ENCODE data around the gene GAB3. TPM values are rescaled to one million over a fixed set of nuclear protein-coding genes. Genes with fewer than 3 reads are reported as not detected.

Gene GAB3
- total RNA-seq, 1 experiment from 2014 or later, result 0.72 TPM

DNA sequence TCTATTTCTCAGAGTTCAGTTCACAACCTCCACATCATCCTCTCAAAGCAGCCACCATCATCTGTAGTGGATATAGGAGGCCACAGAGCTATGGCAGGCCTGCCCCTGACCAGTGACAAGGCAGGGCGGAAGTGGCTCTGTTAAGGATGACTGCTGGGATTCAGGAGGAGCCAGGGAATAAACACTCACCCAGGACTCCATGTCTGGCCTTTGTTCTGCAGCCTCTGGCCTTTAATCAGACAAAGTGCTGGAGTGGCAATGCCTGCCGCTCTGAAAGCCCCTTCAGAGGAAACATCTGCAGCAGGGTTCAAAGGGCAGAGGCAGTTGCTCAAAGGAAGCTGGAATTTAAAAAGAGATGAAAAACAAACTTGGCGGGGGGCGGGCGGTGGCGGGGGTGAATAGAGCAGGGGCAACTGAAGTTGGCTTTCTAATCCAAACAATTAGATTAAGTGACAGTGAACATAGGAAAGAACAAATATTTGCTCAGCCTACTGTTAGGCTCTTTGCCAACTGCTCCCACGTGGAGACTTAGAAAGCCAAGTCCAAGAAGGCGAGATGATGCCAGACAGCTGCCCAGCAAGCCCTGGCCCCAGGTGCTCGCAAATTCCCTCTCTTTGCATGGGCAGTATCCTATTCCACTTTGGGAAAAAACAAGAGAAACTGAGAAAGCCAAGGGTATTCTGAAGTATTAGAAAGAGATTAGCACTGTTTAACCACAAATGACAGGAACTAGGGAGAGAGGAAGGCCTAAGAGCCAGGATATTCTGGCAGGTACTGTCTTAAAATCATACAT lies 48.9 kb upstream of the GAB3 start:
- ATAC-seq, result peak; percentile 80
- Mint-ChIP-seq H3K9me3 (no peaks in the 10 kb centered on the region), H3K27ac (peak overlapping the region; percentile 85), H3K36me3 (0 out of 2 replicates have a peak, but pooled peaks cover 2% of the 10 kb centered on the region), H3K4me3 (peak overlapping the region; percentile 18; the same call in 1 of the 2 replicates), H3K4me1 (peaks cover 41% of the 10 kb centered on the region), H3K27me3 (ENCODE audit: low read depth) (peaks cover 69% of the 10 kb centered on the region)
- ChIA-PET POLR2A (no interaction called here), CTCF (no interaction called here)
- DNase-seq (ENCODE audit: low spot score), result no peak
- TF ChIP-seq ZNF512 (CRISPR knock-in tag; IDR thresholded peaks at IDR 0.05; ENCODE audit: borderline replicate concordance) (no peak), NFE2L1 (CRISPR knock-in tag; IDR thresholded peaks at IDR 0.05) (no peak), TP53 (CRISPR knock-in tag; IDR thresholded peaks at IDR 0.05) (no peak), ZNF671 (CRISPR knock-in tag; IDR thresholded peaks at IDR 0.05) (no peak), NR3C1 (CRISPR knock-in tag; conservative IDR thresholded peaks at IDR 0.05; ENCODE audit: low read depth) (no peak), ZNF423 (CRISPR knock-in tag; IDR thresholded peaks at IDR 0.05) (no peak), NFATC4 (CRISPR knock-in tag; IDR thresholded peaks at IDR 0.05) (no peak), ZNF232 (CRISPR knock-in tag; IDR thresholded peaks at IDR 0.05) (no peak), ATF2 (CRISPR knock-in tag; IDR thresholded peaks at IDR 0.05; ENCODE audit: borderline replicate concordance, low read depth) (no peak), GTF2I (CRISPR knock-in tag; conservative IDR thresholded peaks at IDR 0.05) (no peak), ZNF317 (CRISPR knock-in tag; IDR thresholded peaks at IDR 0.05; ENCODE audit: borderline replicate concordance, low read depth) (no peak)
- TF ChIP-seq, protein P1, sequence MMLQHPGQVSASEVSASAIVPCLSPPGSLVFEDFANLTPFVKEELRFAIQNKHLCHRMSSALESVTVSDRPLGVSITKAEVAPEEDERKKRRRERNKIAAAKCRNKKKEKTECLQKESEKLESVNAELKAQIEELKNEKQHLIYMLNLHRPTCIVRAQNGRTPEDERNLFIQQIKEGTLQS (CRISPR knock-in tag; conservative IDR thresholded peaks at IDR 0.05), result no peak
- TF ChIP-seq, protein P2, sequence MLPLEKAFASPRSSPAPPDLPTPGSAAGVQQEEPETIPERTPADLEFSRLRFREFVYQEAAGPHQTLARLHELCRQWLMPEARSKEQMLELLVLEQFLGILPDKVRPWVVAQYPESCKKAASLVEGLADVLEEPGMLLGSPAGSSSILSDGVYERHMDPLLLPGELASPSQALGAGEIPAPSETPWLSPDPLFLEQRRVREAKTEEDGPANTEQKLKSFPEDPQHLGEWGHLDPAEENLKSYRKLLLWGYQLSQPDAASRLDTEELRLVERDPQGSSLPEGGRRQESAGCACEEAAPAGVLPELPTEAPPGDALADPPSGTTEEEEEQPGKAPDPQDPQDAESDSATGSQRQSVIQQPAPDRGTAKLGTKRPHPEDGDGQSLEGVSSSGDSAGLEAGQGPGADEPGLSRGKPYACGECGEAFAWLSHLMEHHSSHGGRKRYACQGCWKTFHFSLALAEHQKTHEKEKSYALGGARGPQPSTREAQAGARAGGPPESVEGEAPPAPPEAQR (CRISPR knock-in tag; IDR thresholded peaks at IDR 0.05), result no peak
- TF ChIP-seq, protein P3, sequence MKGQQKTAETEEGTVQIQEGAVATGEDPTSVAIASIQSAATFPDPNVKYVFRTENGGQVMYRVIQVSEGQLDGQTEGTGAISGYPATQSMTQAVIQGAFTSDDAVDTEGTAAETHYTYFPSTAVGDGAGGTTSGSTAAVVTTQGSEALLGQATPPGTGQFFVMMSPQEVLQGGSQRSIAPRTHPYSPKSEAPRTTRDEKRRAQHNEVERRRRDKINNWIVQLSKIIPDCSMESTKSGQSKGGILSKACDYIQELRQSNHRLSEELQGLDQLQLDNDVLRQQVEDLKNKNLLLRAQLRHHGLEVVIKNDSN (CRISPR knock-in tag; IDR thresholded peaks at IDR 0.05), result no peak
- TF ChIP-seq, protein P4, sequence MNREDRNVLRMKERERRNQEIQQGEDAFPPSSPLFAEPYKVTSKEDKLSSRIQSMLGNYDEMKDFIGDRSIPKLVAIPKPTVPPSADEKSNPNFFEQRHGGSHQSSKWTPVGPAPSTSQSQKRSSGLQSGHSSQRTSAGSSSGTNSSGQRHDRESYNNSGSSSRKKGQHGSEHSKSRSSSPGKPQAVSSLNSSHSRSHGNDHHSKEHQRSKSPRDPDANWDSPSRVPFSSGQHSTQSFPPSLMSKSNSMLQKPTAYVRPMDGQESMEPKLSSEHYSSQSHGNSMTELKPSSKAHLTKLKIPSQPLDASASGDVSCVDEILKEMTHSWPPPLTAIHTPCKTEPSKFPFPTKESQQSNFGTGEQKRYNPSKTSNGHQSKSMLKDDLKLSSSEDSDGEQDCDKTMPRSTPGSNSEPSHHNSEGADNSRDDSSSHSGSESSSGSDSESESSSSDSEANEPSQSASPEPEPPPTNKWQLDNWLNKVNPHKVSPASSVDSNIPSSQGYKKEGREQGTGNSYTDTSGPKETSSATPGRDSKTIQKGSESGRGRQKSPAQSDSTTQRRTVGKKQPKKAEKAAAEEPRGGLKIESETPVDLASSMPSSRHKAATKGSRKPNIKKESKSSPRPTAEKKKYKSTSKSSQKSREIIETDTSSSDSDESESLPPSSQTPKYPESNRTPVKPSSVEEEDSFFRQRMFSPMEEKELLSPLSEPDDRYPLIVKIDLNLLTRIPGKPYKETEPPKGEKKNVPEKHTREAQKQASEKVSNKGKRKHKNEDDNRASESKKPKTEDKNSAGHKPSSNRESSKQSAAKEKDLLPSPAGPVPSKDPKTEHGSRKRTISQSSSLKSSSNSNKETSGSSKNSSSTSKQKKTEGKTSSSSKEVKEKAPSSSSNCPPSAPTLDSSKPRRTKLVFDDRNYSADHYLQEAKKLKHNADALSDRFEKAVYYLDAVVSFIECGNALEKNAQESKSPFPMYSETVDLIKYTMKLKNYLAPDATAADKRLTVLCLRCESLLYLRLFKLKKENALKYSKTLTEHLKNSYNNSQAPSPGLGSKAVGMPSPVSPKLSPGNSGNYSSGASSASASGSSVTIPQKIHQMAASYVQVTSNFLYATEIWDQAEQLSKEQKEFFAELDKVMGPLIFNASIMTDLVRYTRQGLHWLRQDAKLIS (CRISPR knock-in tag; IDR thresholded peaks at IDR 0.05; ENCODE audit: borderline replicate concordance), result no peak
- TF ChIP-seq, protein P5, sequence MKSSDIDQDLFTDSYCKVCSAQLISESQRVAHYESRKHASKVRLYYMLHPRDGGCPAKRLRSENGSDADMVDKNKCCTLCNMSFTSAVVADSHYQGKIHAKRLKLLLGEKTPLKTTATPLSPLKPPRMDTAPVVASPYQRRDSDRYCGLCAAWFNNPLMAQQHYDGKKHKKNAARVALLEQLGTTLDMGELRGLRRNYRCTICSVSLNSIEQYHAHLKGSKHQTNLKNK (CRISPR knock-in tag; IDR thresholded peaks at IDR 0.05), result no peak

Measured in WTC11 (cell line).